ENCODE results near the gene PERCC1.
"Not testable (repeated sequence)": the region's sequence is repeated elsewhere in the genome, so short reads cannot be mapped to it uniquely, and the experiment has no call there.

The PERCC1 gene

GRCh38 chr16:1435921-1436697 is 5.2 kb downstream of the PERCC1 start:
- no peak for DNase-seq (ENCODE audit: low spot score)
- TF ChIP-seq CTCF (IDR thresholded peaks at IDR 0.05; ENCODE audit: extremely low read depth, missing control alignments) = no peak

- no peak for DNase-seq (ENCODE audit: low spot score)
- TF ChIP-seq CTCF (IDR thresholded peaks at IDR 0.05; ENCODE audit: extremely low read depth, missing control alignments) = no peak
These were observed 6.0 kb downstream of the PERCC1 start for GRCh38 chr16:1436731-1437355.

GRCh38 chr16:1437606-1438005 is 6.7 kb downstream of the PERCC1 start:
- TF ChIP-seq CTCF (IDR thresholded peaks at IDR 0.05; ENCODE audit: extremely low read depth, missing control alignments) = no peak
- no peak for DNase-seq (ENCODE audit: low spot score)

- TF ChIP-seq CTCF (IDR thresholded peaks at IDR 0.05; ENCODE audit: extremely low read depth, missing control alignments) = no peak
- no peak for DNase-seq (ENCODE audit: low spot score)
These were observed 7.6 kb downstream of the PERCC1 start for GRCh38 chr16:1438229-1439057.

- no peak for DNase-seq (ENCODE audit: low spot score)
These were observed 8.3 kb downstream of the PERCC1 start for GRCh38 chr16:1439058-1439698.

GRCh38 chr16:1439699-1440074 is 8.8 kb downstream of the PERCC1 start:
- DNase-seq (ENCODE audit: low spot score) = not testable (repeated sequence)

More at GRCh38 chr16:1439058-1439698, 8.3 kb downstream of the PERCC1 start:
- TF ChIP-seq CTCF (IDR thresholded peaks at IDR 0.05; ENCODE audit: extremely low read depth, missing control alignments) = no peak

- DNase-seq (ENCODE audit: low spot score) = no peak
- TF ChIP-seq CTCF (IDR thresholded peaks at IDR 0.05; ENCODE audit: extremely low read depth, missing control alignments) = no peak
These were observed 10.5 kb downstream of the PERCC1 start for GRCh38 chr16:1441391-1441829.
